GM23338 (cell line): ENCODE results near the gene SPECC1L.

Source experiments
- CREB1 ChIP-seq: fragments of 250-450 bp; sonication (Bioruptor Pico); IDR thresholded peaks from 2 replicates; pipeline ENCODE4 v1.5.0; 2020; ENCODE audit warnings: low read depth, mild to moderate bottlenecking, moderate library complexity
- CTCF ChIP-seq, 2 experiments: fragments of 200-600 bp in 1 of 2; sonication (generic) in 1 of 2; conservative IDR thresholded peaks; 2 replicates each; pipeline versions ENCODE4 v1.5.1 to v1.6.1; 2016 to 2017; ENCODE audit warnings: antibody characterized with exemption in 2 of 2, low read depth in 2 of 2, mild to moderate bottlenecking in 2 of 2, moderate library complexity in 1 of 2
- EZH2 ChIP-seq: fragments of 200-600 bp; sonication (generic); IDR thresholded peaks from one replicate; pipeline ENCODE4 v1.8.0; 2017; ENCODE audit warnings: antibody characterized with exemption, mild to moderate bottlenecking, low read depth; ENCODE audit not compliant: unreplicated experiment
- EZH2phosphoT487 ChIP-seq: fragments of 200-600 bp; sonication (generic); IDR thresholded peaks from one replicate; pipeline ENCODE4 v1.8.1; 2018; ENCODE audit warnings: antibody characterized with exemption; ENCODE audit not compliant: unreplicated experiment
- JUNB ChIP-seq: IDR thresholded peaks from one replicate; pipeline ENCODE4 v1.6.1; 2016; ENCODE audit warnings: antibody characterized with exemption; ENCODE audit not compliant: unreplicated experiment
- NANOG ChIP-seq: IDR thresholded peaks from 2 replicates; pipeline ENCODE4 v1.6.1; 2016; ENCODE audit warnings: antibody characterized with exemption, borderline replicate concordance
- POLR2AphosphoS5 ChIP-seq: IDR thresholded peaks from 2 replicates; pipeline ENCODE4 v1.6.1; 2016; ENCODE audit warnings: antibody characterized with exemption, low read depth
- REST ChIP-seq: IDR thresholded peaks from one replicate; pipeline ENCODE4 v1.6.1; 2018; ENCODE audit warnings: antibody characterized with exemption; ENCODE audit not compliant: unreplicated experiment

GRCh38 chr22:24428751-24429410, 158.2 kb downstream of the SPECC1L start:
- no peak for TF ChIP-seq CTCF (conservative IDR thresholded peaks at IDR 0.05; ENCODE audit: low read depth in 2 of 2)
- no peak for TF ChIP-seq POLR2AphosphoS5
- TF ChIP-seq REST, result no peak
- no peak for TF ChIP-seq EZH2phosphoT487
- TF ChIP-seq NANOG, result no peak
- TF ChIP-seq CREB1 (CRISPR knock-in tag), result no peak
- no peak for TF ChIP-seq EZH2
- TF ChIP-seq JUNB, result no peak
